ENCODE measurements around the gene ZFTA. TPM values are rescaled to one million over a fixed set of nuclear protein-coding genes. Genes with fewer than 3 reads are reported as not detected.

ZFTA gene
- 10 to 100 TPM; 13.2 to 23.1 TPM for total RNA-seq

DNA sequence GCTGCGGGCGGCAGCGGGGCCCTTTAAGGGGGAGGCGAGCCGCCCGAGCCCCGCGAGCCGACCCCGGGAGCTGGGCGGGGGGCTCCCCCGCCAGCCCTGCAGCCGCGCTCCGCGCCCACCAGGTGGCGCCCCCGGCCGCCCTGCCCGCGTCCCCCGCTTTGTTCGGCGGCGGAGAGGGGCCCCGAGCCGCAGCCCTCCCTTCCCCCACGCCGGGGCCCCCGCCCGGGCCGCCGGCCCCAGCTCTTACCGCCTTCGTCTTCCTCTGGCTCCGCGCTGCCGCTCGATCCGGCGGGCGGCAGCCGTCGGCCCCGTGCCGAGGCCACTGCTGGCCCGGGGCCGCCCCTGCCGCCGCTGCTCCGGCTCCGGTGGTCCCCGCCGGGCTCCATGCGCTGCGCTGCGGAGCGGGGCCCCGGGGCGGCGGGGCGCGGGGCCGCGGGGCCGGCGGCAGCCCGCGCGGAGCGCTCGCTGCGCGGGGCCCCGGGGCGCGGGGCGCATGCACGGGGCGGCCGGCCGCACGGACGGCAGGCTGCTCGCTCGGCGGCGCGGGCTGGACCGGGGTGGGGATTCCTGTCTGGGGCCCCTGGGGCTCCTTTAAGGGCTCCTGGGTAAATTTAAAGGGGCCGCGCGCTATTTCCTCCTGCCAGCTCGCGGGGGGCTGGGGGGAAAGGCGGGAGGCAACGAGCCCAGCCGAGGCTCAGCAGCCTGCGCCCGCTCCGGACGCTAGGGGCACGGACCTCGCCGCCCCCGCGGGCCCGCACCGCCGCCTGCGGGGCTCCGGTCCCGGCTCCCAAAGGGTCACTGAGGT, at the start of gene ZFTA:
TSS of gene ZFTA (minus strand) at position 539 of the 805 bp plus-strand sequence. CDS start at position 386, 153 bp downstream.
- WGBS, 2 donors: 1 to 4% methylated on average over 5 to 94 of the region's 113 CpGs
- H3K36me3 ChIP-seq (replicated peaks in 1 of 2; ENCODE audit: insufficient read depth in 1 of 2, low read depth in 2 of 2): no peaks in the 10 kb centered on the region
- H3K9me3 ChIP-seq: no peaks in the 10 kb centered on the region
- TF ChIP-seq, protein P1, sequence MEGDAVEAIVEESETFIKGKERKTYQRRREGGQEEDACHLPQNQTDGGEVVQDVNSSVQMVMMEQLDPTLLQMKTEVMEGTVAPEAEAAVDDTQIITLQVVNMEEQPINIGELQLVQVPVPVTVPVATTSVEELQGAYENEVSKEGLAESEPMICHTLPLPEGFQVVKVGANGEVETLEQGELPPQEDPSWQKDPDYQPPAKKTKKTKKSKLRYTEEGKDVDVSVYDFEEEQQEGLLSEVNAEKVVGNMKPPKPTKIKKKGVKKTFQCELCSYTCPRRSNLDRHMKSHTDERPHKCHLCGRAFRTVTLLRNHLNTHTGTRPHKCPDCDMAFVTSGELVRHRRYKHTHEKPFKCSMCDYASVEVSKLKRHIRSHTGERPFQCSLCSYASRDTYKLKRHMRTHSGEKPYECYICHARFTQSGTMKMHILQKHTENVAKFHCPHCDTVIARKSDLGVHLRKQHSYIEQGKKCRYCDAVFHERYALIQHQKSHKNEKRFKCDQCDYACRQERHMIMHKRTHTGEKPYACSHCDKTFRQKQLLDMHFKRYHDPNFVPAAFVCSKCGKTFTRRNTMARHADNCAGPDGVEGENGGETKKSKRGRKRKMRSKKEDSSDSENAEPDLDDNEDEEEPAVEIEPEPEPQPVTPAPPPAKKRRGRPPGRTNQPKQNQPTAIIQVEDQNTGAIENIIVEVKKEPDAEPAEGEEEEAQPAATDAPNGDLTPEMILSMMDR (IDR thresholded peaks at IDR 0.05): peak in 4 of 7 experiments; percentile 78 to 90 (median 82)
- no peak for TF ChIP-seq POLR2A (IDR thresholded peaks at IDR 0.05)
- H3K4me1 ChIP-seq: peaks cover 46% of the 10 kb centered on the region
- no peaks in the 10 kb centered on the region for H3K27me3 ChIP-seq
- peak; percentile 61 for ATAC-seq
- intact Hi-C loops (cut with DNase I): loop anchor here (10.0 kb wide), 1 partner anchor 176 kb away; no protein-coding TSS in a partner anchor
- peak within 1 kb of the TSS; percentile 53 to 88 for H3K4me3 ChIP-seq
- DNase-seq: peak; percentile 63 to 77 (median 70)
- peak within 1 kb of the TSS; percentile 46 to 77 (median 69) for H3K27ac ChIP-seq

DNA sequence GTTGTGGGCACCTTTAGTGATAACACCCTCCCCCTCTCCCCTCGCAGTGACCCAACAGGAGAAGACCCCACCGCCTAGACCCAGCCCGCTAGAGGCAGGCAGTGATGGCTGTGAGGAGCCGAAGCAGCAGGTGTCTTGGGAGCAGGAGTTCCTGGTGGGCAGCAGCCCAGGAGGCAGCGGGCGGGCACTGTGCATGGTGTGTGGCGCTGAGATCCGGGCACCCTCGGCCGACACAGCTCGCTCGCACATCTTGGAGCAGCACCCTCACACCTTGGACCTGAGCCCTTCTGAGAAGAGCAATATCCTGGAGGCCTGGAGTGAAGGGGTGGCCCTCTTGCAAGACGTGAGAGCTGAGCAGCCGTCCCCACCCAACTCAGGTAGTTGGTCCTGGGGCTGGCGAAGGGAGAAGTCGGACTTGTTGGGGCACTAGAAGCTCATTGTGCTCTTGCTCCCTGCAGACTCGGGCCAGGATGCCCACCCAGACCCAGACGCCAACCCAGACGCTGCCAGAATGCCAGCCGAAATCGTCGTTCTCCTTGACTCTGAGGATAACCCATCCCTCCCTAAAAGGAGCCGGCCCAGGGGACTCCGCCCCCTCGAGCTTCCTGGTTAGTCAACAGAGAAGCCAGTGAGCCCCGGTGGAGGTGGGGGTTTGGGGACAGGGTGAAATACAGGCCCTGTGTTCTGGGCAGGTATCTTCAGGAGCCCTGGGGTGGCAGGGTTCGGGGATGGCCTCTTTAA, 49.4 kb upstream of the ZFTA start:
- DNase-seq (no peak), ATAC-seq (no peak)
- Histone ChIP-seq H3K27me3 (no peaks in the 10 kb centered on the region), H3K36me3 (replicated peaks in 1 of 2; ENCODE audit: insufficient read depth in 1 of 2, low read depth in 2 of 2) (peaks cover 0 to 7% of the 10 kb centered on the region in 2 donors), H3K4me1 (peaks cover 16% of the 10 kb centered on the region), H3K27ac (no peak overlapping the region), H3K4me3 (no peak overlapping the region), H3K9me3 (no peaks in the 10 kb centered on the region)
- no peak for TF ChIP-seq POLR2A (IDR thresholded peaks at IDR 0.05)
- TF ChIP-seq, protein P1 (IDR thresholded peaks at IDR 0.05): no peak
- intact Hi-C loops (cut with DNase I): no loop called here
- WGBS, 2 donors: 87 to 93% methylated on average over 4 to 27 of the region's 27 CpGs

DNA sequence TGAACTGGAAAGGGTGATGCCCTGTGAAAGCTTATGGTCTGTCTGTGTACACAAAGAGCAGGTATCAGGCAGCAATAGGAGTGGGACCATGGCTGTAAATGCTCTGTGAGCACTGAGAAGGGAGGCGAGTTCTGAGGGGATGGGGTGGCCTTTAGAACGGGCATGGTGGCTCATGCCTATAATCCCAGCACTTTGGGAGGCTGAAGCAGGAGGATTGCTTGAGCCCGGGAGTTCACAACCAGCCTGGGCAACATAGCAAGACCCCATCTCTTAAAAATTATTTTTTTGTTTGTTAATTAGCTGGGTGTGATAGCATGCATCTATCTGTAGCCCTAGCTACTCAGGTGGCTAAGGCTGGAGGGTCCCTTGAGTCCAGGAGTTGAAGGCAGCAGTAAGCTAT, 48.2 kb upstream of the ZFTA start:
- ATAC-seq (no peak), DNase-seq (no peak)
- H3K27me3 ChIP-seq: no peaks in the 10 kb centered on the region
- TF ChIP-seq, protein P1 (IDR thresholded peaks at IDR 0.05): no peak
- no peak for TF ChIP-seq POLR2A (IDR thresholded peaks at IDR 0.05)
- H3K9me3 ChIP-seq: no peaks in the 10 kb centered on the region
- H3K4me3 ChIP-seq: no peak overlapping the region
- H3K36me3 ChIP-seq (replicated peaks in 1 of 2; ENCODE audit: insufficient read depth in 1 of 2, low read depth in 2 of 2): peaks cover 0 to 4% of the 10 kb centered on the region in 2 donors
- peaks cover 22% of the 10 kb centered on the region for H3K4me1 ChIP-seq
- 100% methylated on average over 3 of the region's 3 CpGs for WGBS, 2 donors
- intact Hi-C loops (cut with DNase I): no loop called here
- H3K27ac ChIP-seq: no peak overlapping the region

DNA sequence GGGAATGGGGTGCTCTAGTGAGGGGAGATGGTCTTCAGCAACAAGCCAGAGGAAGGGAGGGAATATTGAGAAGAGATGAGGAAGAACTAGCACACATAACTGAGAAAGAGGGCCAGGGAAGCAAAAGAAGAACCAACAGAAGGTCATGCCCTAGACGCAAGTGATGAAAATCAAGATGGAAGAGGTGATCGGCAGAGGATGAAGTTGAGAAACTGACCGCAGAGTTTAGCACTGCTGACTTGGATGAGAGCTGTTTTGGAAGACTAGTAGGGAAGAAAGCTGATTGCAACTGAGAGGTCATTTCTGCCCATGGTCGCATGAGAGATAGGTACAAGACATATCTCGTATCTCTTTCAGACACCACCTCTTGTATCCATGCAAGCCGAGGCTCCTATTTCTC, 47.6 kb upstream of the ZFTA start:
- no peaks in the 10 kb centered on the region for H3K27me3 ChIP-seq
- ATAC-seq: no peak
- no peak for DNase-seq
- H3K9me3 ChIP-seq: no peaks in the 10 kb centered on the region
- H3K4me3 ChIP-seq: no peak overlapping the region
- WGBS, 2 donors: 90 to 96% methylated on average over 6 of the region's 6 CpGs
- TF ChIP-seq, protein P1 (IDR thresholded peaks at IDR 0.05): no peak
- TF ChIP-seq POLR2A (IDR thresholded peaks at IDR 0.05): no peak
- no peak overlapping the region for H3K27ac ChIP-seq
- H3K36me3 ChIP-seq (replicated peaks in 1 of 2; ENCODE audit: insufficient read depth in 1 of 2, low read depth in 2 of 2): peaks cover 0 to 4% of the 10 kb centered on the region in 2 donors
- peaks cover 22% of the 10 kb centered on the region for H3K4me1 ChIP-seq
- intact Hi-C loops (cut with DNase I): no loop called here
